Hepatocyte (in vitro differentiated cells): ENCODE measurements around the gene FILIP1. TPM values are rescaled to one million over a fixed set of nuclear protein-coding genes. Genes with fewer than 3 reads are reported as not detected.
"Not testable (repeated sequence)": the region's sequence is repeated elsewhere in the genome, so short reads cannot be mapped to it uniquely, and the experiment has no call there.

Experiments
- DNase-seq: peaks from one replicate; pipeline ENCODE4 v3.0.0-alpha.2; 2016; ENCODE audit warnings: low spot score
- H2AFZ ChIP-seq: fragments of 200-600 bp; sonication (generic); 2 replicates; pipeline ENCODE4 v1.6.0; 2016; ENCODE audit warnings: antibody characterized with exemption, mild to moderate bottlenecking
- H3K27ac ChIP-seq: fragments of 200-600 bp; sonication (generic); 2 replicates; pipeline ENCODE4 v1.5.1; 2016; ENCODE audit warnings: mild to moderate bottlenecking
- H3K27me3 ChIP-seq: fragments of 200-600 bp; sonication (generic); 2 replicates; pipeline ENCODE4 v1.6.1; 2016
- H3K36me3 ChIP-seq: fragments of 200-600 bp; sonication (generic); replicated peaks from 2 replicates; pipeline ENCODE4 v1.5.1; 2016; ENCODE audit warnings: low read depth; ENCODE audit not compliant: insufficient read depth
- H3K4me1 ChIP-seq: fragments of 200-600 bp; sonication (generic); 2 replicates; pipeline ENCODE4 v1.5.1; 2016; ENCODE audit warnings: mild to moderate bottlenecking, moderate library complexity; ENCODE audit not compliant: insufficient read depth
- H3K4me2 ChIP-seq: fragments of 200-600 bp; sonication (generic); 2 replicates; pipeline ENCODE4 v1.6.0; 2016
- H3K4me3 ChIP-seq: fragments of 200-600 bp; sonication (generic); 2 replicates; pipeline ENCODE4 v1.5.1; 2016; ENCODE audit warnings: mild to moderate bottlenecking
- H3K79me2 ChIP-seq: fragments of 200-600 bp; sonication (generic); 2 replicates; pipeline ENCODE4 v1.6.0; 2017; ENCODE audit warnings: mild to moderate bottlenecking
- H3K9me2 ChIP-seq: fragments of 200-600 bp; sonication (generic); replicated peaks from 2 replicates; pipeline ENCODE4 v1.6.0; 2017; ENCODE audit warnings: mild to moderate bottlenecking; ENCODE audit not compliant: insufficient read depth
- H3K9me3 ChIP-seq: fragments of 200-600 bp; sonication (generic); 2 replicates; pipeline ENCODE4 v1.5.1; 2016; ENCODE audit warnings: low read depth, mild to moderate bottlenecking
- H4K20me1 ChIP-seq: fragments of 200-600 bp; sonication (generic); 2 replicates; pipeline ENCODE4 v1.6.0; 2016; ENCODE audit warnings: mild to moderate bottlenecking; ENCODE audit not compliant: insufficient read depth, poor library complexity, severe bottlenecking
- EZH2 ChIP-seq: fragments of 200-600 bp; sonication (generic); IDR thresholded peaks from 2 replicates; pipeline ENCODE4 v1.6.1; 2016; ENCODE audit warnings: antibody characterized with exemption, mild to moderate bottlenecking, borderline replicate concordance
- EZH2phosphoT487 ChIP-seq: fragments of 200-600 bp; sonication (generic); IDR thresholded peaks from one replicate; pipeline ENCODE4 v1.6.1; 2018; ENCODE audit warnings: antibody characterized with exemption, mild to moderate bottlenecking, low read depth, moderate library complexity; ENCODE audit not compliant: unreplicated experiment, severe bottlenecking
- WGBS: methylation state at CpG from one replicate; pipeline ENCODE4 v1.1.6; 2016; ENCODE audit warnings: low lambda C conversion rate; ENCODE audit errors: missing lambda C conversion rate; 5-methylcytosine and 5-hydroxymethylcytosine counted together
- polyA plus RNA-seq: library from polyadenylated mRNA; unstranded; fragments of >200 nt; fragmentation: Nextera tagmentation; extraction: Ambion mirVana; gene quantifications from 2 replicates; pipeline ENCODE4 v1.2.1, GENCODE V29; 2016
- total RNA-seq: library from RNA; depleted of rRNA; stranded (reverse); fragments of >200 nt; gene quantifications from 2 replicates; pipeline ENCODE4 v1.2.3, GENCODE V29; 2014
- TF ChIP-seq, protein P1 (sequence below): fragments of 200-600 bp; sonication (generic); IDR thresholded peaks from 2 replicates; pipeline ENCODE4 v1.5.1; 2016; ENCODE audit warnings: antibody characterized with exemption, mild to moderate bottlenecking; ENCODE audit not compliant: poor library complexity

Gene FILIP1
- total and polyA plus RNA-seq, 2 experiments from 2014 or later, result 4.1 to 6.0 TPM

DNA sequence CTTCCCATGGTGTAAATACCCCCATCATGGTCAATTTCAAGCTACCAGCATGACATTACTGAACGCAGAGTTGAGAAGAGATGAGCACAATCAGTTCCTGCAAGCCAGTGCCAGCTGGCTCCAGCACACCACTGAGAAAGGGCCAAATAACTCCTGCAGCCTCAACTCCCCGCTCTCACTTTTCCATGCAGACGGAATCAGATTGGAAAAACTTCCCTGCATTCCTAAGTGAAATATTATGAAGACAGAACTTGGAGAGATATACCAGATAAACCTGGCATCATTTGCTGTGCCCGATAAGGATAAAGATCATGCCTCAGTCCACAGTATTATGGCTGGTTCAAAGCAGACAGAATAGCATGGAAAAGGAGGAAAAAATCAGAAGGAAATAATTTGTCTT lies 56.7 kb downstream of the FILIP1 start:
- H3K27me3 ChIP-seq, result no peaks in the 10 kb centered on the region
- no peaks in the 10 kb centered on the region for H3K9me3 ChIP-seq
- TF ChIP-seq, protein P1, sequence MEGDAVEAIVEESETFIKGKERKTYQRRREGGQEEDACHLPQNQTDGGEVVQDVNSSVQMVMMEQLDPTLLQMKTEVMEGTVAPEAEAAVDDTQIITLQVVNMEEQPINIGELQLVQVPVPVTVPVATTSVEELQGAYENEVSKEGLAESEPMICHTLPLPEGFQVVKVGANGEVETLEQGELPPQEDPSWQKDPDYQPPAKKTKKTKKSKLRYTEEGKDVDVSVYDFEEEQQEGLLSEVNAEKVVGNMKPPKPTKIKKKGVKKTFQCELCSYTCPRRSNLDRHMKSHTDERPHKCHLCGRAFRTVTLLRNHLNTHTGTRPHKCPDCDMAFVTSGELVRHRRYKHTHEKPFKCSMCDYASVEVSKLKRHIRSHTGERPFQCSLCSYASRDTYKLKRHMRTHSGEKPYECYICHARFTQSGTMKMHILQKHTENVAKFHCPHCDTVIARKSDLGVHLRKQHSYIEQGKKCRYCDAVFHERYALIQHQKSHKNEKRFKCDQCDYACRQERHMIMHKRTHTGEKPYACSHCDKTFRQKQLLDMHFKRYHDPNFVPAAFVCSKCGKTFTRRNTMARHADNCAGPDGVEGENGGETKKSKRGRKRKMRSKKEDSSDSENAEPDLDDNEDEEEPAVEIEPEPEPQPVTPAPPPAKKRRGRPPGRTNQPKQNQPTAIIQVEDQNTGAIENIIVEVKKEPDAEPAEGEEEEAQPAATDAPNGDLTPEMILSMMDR, result no peak
- no peak for TF ChIP-seq EZH2phosphoT487
- no peak for TF ChIP-seq EZH2
- H4K20me1 ChIP-seq, result no peaks in the 10 kb centered on the region
- no peak overlapping the region for H3K27ac ChIP-seq
- no peak for DNase-seq
- no peaks in the 10 kb centered on the region for H3K9me2 ChIP-seq
- no peaks in the 10 kb centered on the region for H3K79me2 ChIP-seq
- no peaks in the 10 kb centered on the region for H3K36me3 ChIP-seq
- H3K4me1 ChIP-seq, result peaks cover 22% of the 10 kb centered on the region
- no peak overlapping the region for H3K4me3 ChIP-seq
- 81% methylated on average over 4 of the region's 4 CpGs for WGBS
- peak overlapping the region; percentile 2 for H3K4me2 ChIP-seq
- no peak overlapping the region for H2AFZ ChIP-seq

DNA sequence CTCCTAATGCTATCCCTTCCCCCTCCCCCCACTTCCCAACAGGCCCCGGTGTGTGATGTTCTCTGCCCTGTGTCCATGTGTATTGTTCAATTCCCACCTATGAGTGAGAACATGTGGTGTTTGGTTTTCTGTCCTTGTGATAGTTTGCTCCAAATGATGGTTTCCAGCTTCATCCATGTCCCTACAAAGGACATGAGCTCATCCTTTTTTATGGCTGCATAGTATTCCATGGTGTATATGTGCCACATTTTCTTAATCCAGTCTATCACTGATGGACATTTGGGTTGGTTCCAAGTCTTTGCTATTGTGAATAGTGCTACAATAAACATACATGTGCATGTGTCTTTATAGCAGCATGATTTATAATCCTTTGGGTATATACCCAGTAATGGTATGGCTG lies 60.8 kb downstream of the FILIP1 start:
- H3K79me2 ChIP-seq, H3K4me1 ChIP-seq, H4K20me1 ChIP-seq, H3K27me3 ChIP-seq, H3K4me2 ChIP-seq, H3K9me3 ChIP-seq, H3K4me3 ChIP-seq, H3K27ac ChIP-seq, H2AFZ ChIP-seq, DNase-seq, H3K36me3 ChIP-seq, H3K9me2 ChIP-seq: not testable (repeated sequence)
- 100% methylated on average over 1 of the region's 1 CpG for WGBS

DNA sequence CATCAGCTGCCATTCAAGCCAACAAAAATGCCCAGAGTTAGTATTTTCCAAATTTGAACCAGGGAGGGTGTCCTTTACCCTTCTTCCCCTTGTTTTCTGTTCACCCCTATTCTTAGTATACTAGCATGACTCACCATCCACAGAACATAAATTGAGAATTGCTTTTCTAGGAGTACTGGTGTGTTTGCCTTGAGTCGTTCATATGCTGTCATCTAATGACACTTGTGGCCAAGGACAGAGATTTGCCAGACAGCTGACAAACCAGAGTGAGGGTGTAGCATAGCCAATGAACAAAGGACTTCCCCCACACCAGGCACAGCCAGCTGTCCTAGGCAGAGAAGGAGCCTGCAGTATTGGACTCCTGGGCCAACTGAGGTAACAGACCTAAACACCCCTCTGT lies 62.2 kb downstream of the FILIP1 start:
- Histone ChIP-seq H3K79me2 (no peaks in the 10 kb centered on the region), H3K9me3 (no peaks in the 10 kb centered on the region), H3K4me3 (no peak overlapping the region), H3K27ac (peak overlapping the region; percentile 8), H3K4me2 (peak overlapping the region; percentile 11), H3K27me3 (no peaks in the 10 kb centered on the region), H4K20me1 (no peaks in the 10 kb centered on the region), H3K36me3 (no peaks in the 10 kb centered on the region), H3K9me2 (no peaks in the 10 kb centered on the region), H2AFZ (no peak overlapping the region), H3K4me1 (no peaks in the 10 kb centered on the region)
- WGBS, result 20% methylated on average over 1 of the region's 1 CpG
- DNase-seq, result peak; percentile 43
- TF ChIP-seq, protein P1, result no peak
- TF ChIP-seq EZH2, result no peak
- TF ChIP-seq EZH2phosphoT487, result no peak

DNA sequence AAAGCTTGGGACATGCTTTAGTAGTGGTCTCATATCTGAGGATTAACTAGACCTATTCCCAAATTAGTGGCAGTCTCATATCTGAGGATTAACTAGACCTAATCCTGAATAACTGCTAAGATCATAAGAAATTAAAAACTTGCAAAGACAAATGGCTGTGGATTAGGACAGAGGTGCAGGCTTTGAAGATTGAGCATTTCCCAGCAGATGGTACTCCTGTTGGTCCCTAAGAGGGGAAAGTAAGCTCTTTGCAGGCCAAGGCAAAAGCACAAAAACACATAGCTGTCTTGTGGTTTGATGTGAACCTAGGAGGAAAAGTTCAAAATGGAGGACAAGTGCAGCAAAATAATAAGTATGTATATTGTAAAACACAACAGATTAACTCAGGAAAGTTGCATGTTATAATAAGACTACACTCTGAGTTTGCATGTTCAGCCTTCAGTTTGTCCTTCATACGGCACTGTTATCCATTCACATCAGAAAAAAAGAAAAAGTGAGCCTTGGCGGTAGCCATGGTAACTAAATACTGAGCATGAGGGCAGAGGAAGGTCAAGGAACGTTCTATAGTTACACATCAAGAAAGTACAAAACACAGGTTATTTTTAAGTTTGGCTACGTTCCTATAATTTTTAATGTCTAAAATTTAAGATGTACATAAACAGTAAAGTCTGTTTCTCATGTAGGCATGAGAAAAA lies 62.8 kb downstream of the FILIP1 start:
- Histone ChIP-seq H3K36me3 (no peaks in the 10 kb centered on the region), H4K20me1 (no peaks in the 10 kb centered on the region), H3K27ac (peak overlapping the region; percentile 7), H3K4me1 (no peaks in the 10 kb centered on the region), H3K79me2 (no peaks in the 10 kb centered on the region), H3K27me3 (no peaks in the 10 kb centered on the region), H3K4me3 (no peak overlapping the region), H3K9me3 (no peaks in the 10 kb centered on the region), H2AFZ (no peak overlapping the region), H3K4me2 (peak overlapping the region; percentile 11), H3K9me2 (no peaks in the 10 kb centered on the region)
- 51% methylated on average over 4 of the region's 4 CpGs for WGBS
- TF ChIP-seq, protein P1, result no peak
- TF ChIP-seq EZH2 (no peak), EZH2phosphoT487 (no peak)
- peak; percentile 16 for DNase-seq
